ENCODE measurements around the gene MAG. TPM values are rescaled to one million over a fixed set of nuclear protein-coding genes. Genes with fewer than 3 reads are reported as not detected.
A peak's percentile ranks its signal among the peaks of the same experiment; 100 is the strongest.

Gene MAG
- 10 to 100 TPM in 1 of 4 donors, 1 to 10 TPM in 3; 3.0 to 11.2 (median 6.2) TPM for polyA plus RNA-seq (ENCODE audit: insufficient read length in 4 of 4)

DNA sequence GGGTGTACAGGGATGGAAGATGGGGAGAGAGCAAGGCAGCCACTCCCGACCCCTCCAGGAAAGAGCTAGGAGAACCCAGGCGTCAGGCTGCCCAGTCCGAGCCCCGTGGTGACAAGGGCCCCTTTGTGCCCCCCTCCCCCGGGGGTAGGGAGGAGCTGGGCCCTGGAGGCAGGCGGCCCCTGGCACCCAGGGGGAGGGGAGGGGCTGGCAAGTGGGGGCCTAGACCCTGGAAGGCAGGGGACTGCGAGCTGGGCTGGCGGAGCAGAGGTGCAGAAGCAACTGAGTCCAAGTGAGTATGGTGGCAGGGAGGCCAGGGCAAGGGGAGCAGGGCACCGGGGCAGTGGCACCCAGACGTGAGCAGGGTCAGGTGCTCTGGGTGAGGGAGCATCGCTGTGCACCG, at the start of gene MAG:
MAG (plus strand) TSS at position 246 of the 400 bp plus-strand sequence. CDS start 3,248 bp downstream, outside the sequence.
- DNase-seq (ENCODE audit: low read depth in 4 of 4, low spot score in 3 of 4): no peak

DNA sequence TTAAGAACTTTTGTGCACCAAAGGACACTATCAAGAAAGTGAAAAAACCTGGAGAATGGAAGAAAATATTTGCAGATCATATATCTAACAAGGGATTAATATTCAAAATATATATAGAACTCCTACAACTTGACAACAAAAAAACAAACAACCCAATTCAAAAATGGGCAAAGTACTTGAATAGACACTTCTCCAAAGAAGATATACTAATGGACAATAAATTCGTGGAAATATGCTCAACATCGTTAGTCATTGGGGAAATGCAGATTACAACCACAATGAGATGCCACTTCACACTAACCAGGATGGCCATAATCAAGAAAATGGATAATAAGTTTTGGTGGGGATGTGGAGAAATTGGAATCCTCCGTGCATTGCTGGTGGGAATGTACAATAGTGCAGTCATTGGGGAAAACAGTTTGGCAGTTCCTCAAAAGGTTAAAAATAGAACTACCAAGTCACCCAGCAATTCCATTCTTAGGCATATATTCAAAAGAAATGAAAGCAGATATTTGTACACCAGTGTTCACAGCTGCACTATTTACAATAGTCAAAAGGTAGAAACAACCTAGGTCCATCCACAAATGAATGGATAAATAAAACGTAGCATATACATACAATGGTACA, 45.4 kb upstream of the MAG start:
- DNase-seq (ENCODE audit: low read depth in 4 of 4, low spot score in 3 of 4): no peak

GRCh38 chr19:35247526-35248309, 44.2 kb upstream of the MAG start:
- DNase-seq (ENCODE audit: low read depth in 4 of 4, low spot score in 3 of 4): peak; percentile 71 to 86 (median 79)

GRCh38 chr19:35248310-35249145, 43.4 kb upstream of the MAG start, which contains the start of gene LSR:
TSS of gene LSR (plus strand) at chr19:35249002. CDS start at chr19:35249023, 21 bp downstream.
- peak; percentile 79 to 86 (median 82) for DNase-seq (ENCODE audit: low read depth in 4 of 4, low spot score in 3 of 4)

DNA sequence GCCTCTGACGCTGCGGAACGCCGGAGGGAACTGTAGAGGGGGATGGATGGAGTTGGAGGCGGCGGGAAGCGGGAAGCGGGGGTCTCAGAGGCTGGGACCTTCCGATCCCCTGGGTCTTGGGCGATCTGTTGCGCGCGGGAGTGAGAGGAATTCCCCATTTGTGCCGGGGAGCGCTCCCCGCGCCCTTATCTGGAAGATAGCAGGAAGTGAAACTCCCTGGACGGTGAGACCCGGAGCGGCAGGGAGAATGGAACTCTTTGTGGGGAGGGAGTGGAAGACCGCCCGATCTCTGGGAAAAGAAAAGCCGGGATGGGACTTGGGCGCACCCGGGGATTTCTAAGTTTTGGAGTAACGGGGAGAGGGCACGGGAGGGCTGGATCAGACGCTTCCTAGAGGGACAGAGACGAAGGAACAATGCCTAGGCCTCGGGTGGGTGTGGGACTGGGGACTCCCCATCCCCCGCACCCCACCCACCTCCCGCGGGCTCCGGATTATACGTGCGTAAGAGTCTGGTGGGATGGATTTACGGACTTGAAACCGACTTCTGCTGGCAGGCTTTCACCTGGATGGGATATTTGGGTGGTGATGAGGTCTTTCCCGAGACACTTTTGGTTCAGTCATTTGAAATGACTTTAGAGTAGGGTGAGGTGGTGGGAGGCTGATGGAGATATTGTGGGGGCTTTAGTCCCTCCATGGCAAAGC, 42.7 kb upstream of the MAG start:
- no peak for DNase-seq (ENCODE audit: low read depth in 4 of 4, low spot score in 3 of 4)

DNA sequence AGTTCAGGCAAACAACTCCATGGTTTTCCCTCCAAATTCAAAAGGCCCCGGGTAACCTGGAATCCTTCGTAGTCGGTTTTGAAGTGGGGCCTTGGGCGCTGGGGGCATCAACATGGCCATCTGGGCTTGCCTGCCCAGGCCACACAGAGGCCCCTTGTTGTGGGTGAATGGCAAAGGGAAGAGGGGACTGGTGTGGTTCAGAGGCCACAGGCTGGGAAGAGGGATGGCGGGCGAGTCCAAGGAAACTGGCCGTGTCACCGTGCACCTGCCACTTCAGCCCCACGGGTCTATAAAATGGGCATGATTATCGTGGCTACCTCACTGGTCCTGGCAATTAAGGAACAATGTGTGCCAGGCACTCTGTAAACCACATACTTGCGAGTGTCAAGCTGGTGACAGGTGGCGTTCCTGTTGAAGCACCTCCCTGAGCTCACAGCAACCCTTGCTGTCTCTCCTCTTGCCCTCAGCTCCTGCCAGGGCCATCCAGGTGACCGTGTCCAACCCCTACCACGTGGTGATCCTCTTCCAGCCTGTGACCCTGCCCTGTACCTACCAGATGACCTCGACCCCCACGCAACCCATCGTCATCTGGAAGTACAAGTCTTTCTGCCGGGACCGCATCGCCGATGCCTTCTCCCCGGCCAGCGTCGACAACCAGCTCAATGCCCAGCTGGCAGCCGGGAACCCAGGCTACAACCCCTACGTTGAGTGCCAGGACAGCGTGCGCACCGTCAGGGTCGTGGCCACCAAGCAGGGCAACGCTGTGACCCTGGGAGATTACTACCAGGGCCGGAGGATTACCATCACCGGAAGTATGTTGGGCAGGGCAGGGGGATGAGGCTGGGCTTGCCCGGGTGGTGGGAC, 41.9 kb upstream of the MAG start:
- DNase-seq (ENCODE audit: low read depth in 4 of 4, low spot score in 3 of 4): no peak

DNA sequence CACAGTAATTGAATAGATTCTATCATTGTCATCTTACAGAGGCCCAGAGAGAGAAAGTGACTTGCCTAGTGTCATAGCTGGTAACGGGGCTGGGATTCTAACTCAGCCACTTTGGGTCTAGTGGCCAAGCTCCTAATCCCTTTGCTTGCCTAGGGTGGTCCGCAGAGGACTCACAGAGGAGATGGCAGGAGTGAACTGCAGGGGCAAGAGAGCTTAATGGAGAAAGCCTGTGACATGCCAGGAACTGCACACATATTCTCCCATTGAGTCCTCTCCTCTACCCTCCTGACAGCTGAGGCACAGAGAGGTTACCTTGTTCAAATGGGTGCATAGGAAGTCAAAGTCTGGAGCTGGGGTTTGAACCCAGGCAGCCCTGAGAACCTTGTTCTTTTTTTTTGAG, 40.5 kb upstream of the MAG start:
- DNase-seq (ENCODE audit: low read depth in 4 of 4, low spot score in 3 of 4): no peak

DNA sequence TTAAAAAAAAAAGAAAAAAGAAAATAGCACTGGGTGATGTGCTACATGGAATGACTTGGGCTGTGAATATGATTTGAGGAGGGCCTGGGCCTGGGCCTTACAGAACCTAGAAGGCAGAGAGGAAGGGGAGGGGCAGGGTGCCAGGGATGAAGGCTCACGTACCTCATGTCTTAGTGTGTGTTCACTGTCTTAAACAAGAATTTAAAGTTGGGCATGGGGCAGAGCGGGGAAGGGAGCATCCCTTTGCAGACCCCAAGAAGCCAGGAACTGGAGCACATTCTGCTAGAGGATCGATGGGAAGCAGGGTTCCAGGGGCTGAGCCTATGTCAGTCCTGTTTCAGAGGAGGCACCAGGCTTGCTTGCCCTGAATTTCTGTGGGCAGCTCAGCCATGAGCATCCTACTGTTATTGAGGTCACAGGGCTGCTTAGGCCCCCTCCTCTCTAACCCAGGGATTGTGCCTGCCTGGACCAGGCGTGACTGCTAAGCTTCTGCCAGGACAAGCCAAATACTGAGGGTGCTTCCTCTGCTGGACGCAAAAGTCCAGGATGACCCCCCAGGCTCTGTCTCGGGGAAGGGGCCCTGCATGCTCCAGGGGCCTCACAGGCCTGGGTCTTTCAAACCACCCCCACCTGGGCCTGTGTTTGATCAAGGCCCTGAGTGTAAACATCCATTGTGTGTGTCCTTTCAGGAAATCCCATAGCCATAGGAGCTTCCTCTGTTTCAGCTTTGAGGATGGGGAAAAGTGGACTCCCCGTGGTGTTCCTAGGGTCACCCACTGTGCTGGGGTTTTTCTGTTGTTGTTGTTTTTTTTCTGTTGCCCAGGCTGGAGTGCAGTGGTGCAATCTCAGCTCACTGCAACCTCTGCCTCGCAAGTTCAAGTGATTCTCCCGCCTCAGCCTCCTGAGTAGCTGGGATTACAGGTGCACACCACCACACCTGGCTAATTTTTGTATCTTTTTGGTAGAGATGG, 38.4 kb upstream of the MAG start:
- DNase-seq (ENCODE audit: low read depth in 4 of 4, low spot score in 3 of 4): no peak

DNA sequence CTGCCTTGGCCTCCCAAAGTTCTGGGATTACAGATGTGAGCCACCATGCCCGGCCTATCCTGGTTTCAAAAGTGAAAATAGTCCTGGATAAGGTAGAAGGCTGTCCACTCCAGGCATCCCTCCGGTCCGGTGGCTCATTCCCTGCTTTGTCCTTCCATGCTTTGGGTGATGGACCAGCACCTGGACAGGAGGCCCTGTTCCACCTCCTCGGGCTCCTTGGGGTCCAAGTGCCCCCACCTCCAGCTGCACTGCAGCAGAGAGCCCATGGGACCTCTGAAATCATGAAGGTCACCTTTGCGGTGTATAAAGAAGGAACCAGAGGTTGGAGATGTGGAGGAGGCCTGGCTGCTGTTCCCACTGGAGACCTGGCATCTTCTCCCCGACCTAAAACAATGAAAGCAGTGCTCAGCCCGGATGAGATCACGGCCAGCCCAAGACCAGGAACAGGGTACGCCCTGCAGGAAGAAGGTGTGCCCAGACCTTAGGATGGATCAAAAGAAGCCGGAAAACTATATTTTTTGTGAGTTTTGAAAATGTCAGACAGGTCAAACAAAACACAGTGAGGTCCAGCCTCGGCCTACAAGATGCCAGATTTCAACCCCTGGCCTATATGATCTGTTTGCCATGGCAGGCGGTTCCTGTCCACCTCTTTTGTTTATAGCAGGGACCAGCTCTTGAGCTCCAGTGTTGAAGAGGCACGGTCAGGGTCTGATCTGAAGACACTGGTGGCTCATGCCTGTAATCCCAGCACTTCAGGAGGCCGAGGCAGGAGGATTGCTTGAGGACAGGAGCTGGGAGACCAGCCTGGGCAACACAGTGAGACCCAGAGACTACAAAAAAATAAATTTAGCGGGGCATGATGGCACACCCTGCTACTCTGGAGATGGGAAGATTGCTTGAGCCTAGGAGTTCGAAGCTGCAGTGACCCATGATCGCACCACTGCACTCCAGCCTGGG, 37.3 kb upstream of the MAG start:
- no peak for DNase-seq (ENCODE audit: low read depth in 4 of 4, low spot score in 3 of 4)

- no peak for DNase-seq (ENCODE audit: low read depth in 4 of 4, low spot score in 3 of 4)
Observed at GRCh38 chr19:35256566-35256965, 35.4 kb upstream of the MAG start.

GRCh38 chr19:35257113-35257461, 34.9 kb upstream of the MAG start:
- DNase-seq (ENCODE audit: low read depth in 4 of 4, low spot score in 3 of 4): no peak

DNA sequence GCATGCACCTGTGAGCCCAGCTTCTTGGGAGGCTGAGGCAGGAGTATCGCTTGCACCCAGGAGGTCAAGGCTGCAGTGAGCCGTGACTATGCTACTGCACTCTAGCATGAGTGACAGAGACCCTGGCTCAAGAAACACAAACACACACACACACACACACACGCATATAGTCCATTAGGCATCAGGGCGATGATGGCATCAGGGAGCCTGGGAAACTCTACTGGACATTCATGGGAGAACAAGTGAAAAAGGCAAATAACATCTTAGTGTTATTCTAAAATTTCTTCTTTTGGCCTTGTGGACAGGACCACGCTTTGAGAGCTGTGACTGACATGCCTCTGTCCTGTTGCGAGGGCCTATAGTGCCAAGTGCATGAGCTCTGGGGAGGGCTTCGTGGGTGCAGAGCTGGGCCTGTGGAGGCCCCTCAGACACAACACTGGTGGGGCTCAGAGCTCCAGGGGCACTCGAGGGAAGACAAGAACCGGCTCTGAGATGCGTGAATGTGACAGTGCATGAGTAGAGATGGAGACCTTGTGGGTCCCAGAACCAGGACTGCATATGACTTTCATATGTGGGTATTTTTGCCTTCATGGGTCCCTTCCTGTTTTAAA, 31.2 kb upstream of the MAG start:
- no peak for DNase-seq (ENCODE audit: low read depth in 4 of 4, low spot score in 3 of 4)

DNA sequence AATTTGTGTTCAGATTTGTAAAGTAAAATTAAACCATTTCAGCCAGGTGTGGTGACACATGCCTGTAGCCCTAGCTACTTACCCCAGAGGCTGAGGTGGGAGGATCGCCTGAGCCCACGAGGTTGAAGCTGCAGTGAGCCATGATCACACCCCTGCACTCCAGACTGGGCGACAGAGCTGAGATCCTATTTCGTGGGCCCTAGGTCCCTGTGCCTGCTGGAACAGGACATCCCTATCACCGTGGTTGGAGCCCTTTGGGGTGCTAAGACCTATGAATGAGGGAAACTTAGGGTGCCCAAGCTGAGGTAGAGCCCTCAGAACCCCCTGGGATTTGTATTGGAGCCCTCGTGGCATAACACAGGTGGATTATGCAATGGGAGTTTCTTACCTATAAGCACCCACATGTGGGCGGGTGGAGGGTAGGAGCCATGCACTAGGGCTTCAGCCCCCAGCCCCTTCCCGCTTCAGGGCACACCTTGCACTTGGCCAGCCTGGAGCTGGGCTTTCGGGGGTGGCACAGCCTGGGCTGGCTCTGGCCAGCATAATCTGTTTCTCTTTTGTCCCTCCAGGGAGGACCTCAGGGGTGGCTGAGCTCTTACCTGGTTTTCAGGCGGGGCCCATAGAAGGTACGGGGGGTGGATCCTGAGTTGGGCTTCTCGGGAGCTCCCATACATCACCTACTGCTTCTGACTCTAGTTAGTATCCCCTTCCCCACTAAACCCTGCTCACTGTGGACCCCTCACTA, 30.4 kb upstream of the MAG start:
- no peak for DNase-seq (ENCODE audit: low read depth in 4 of 4, low spot score in 3 of 4)

DNA sequence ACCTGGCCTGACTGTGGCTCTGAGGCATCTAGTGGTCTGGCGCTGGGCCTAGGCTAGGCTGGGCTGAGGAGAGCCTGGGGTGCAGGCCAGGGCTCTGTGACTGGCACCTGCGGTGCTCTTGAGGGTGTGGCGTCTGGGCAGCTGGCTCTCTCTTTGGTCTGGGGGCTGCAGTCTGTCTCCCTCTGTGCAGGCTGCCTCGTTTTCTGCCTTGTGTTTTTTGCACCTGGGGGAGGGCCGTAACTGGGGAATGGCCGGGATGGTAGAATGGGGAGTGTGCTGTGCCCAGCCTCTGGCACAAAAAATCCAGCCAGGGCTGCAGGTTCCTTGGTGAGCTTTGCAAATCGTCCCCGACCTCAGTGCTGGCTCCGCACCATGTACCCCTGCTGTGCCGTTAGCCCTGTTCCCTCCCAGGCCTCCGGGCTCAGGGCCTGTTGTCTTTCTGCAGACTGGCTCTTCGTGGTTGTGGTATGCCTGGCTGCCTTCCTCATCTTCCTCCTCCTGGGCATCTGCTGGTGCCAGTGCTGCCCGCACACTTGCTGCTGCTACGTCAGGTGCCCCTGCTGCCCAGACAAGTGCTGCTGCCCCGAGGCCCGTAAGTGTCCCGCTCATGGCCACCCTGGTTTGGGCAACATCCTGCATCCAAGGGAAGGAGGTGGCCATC, 29.7 kb upstream of the MAG start:
- DNase-seq (ENCODE audit: low read depth in 4 of 4, low spot score in 3 of 4): no peak

- no peak for DNase-seq (ENCODE audit: low read depth in 4 of 4, low spot score in 3 of 4)
Observed at GRCh38 chr19:35264268-35265125, 27.5 kb upstream of the MAG start.
